HL-60 (cell line): Measurements from ENCODE around the gene U2AF2.

Source experiments
- TF ChIP-seq, protein P1 (sequence below): IDR thresholded peaks from 2 replicates; pipeline ENCODE4 v1.6.1; 2012; ENCODE audit warnings: low read depth; ENCODE audit not compliant: insufficient replicate concordance
- TF ChIP-seq, protein P2 (sequence below): IDR thresholded peaks from one replicate; pipeline ENCODE4 v1.5.1; 2011; ENCODE audit warnings: low read length, control low read depth, inconsistent platforms; ENCODE audit not compliant: insufficient read depth

DNA sequence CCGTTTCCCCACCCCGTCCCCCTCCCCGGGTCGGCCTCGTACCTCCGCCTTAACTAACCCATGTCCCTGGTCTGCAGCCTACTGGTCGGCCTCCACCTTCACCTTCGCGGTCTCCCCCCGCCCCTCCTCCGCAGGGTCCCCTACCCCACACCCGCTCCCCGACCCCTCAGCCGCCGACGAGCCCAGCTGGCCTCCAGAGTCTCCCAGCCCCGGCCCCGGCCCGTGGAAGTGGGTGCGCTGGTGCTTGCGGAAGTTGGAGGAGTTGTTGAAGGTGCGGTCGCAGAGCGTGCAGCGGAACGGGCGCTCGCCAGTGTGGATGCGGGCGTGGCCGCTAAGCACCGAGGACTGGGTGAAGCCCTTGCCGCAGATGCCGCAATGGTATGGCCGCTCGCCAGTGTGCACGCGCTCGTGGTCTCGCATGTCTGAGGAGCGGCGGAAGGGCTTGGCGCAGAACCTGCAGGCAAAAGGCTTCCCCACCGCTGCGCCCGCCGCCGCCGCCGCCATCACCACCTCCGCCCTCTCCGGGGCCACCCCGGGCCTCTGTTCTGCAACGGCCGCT lies 33.1 kb upstream of the U2AF2 start:
- TF ChIP-seq, protein P1, sequence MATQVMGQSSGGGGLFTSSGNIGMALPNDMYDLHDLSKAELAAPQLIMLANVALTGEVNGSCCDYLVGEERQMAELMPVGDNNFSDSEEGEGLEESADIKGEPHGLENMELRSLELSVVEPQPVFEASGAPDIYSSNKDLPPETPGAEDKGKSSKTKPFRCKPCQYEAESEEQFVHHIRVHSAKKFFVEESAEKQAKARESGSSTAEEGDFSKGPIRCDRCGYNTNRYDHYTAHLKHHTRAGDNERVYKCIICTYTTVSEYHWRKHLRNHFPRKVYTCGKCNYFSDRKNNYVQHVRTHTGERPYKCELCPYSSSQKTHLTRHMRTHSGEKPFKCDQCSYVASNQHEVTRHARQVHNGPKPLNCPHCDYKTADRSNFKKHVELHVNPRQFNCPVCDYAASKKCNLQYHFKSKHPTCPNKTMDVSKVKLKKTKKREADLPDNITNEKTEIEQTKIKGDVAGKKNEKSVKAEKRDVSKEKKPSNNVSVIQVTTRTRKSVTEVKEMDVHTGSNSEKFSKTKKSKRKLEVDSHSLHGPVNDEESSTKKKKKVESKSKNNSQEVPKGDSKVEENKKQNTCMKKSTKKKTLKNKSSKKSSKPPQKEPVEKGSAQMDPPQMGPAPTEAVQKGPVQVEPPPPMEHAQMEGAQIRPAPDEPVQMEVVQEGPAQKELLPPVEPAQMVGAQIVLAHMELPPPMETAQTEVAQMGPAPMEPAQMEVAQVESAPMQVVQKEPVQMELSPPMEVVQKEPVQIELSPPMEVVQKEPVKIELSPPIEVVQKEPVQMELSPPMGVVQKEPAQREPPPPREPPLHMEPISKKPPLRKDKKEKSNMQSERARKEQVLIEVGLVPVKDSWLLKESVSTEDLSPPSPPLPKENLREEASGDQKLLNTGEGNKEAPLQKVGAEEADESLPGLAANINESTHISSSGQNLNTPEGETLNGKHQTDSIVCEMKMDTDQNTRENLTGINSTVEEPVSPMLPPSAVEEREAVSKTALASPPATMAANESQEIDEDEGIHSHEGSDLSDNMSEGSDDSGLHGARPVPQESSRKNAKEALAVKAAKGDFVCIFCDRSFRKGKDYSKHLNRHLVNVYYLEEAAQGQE, result no peak
- TF ChIP-seq, protein P2, sequence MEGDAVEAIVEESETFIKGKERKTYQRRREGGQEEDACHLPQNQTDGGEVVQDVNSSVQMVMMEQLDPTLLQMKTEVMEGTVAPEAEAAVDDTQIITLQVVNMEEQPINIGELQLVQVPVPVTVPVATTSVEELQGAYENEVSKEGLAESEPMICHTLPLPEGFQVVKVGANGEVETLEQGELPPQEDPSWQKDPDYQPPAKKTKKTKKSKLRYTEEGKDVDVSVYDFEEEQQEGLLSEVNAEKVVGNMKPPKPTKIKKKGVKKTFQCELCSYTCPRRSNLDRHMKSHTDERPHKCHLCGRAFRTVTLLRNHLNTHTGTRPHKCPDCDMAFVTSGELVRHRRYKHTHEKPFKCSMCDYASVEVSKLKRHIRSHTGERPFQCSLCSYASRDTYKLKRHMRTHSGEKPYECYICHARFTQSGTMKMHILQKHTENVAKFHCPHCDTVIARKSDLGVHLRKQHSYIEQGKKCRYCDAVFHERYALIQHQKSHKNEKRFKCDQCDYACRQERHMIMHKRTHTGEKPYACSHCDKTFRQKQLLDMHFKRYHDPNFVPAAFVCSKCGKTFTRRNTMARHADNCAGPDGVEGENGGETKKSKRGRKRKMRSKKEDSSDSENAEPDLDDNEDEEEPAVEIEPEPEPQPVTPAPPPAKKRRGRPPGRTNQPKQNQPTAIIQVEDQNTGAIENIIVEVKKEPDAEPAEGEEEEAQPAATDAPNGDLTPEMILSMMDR, result no peak
